Sigmoid colon (tissue), 7 donors: ENCODE measurements around the gene FAM193A. TPM values are rescaled to one million over a fixed set of nuclear protein-coding genes. Genes with fewer than 3 reads are reported as not detected.

ENCODE experiments used
- DNase-seq: peaks from one replicate; pipeline ENCODE4 v3.0.0-alpha.2; 2019
- H3K27ac ChIP-seq, 4 donors: fragments of 200-600 bp; sonication (generic); one replicate each; pipeline ENCODE4 v1.5.1; 2016 to 2019; ENCODE audit warnings: mild to moderate bottlenecking in 1 of 4
- H3K27me3 ChIP-seq, 3 donors: fragments of 200-600 bp; sonication (generic); one replicate each; pipeline ENCODE4 v1.5.1; 2019; ENCODE audit warnings: mild to moderate bottlenecking in 1 of 3
- H3K36me3 ChIP-seq, 4 donors: fragments of 200-600 bp; sonication (generic); one replicate each; pipeline ENCODE4 v1.5.1; 2016 to 2019
- H3K4me1 ChIP-seq, 4 donors: fragments of 200-600 bp; sonication (generic); one replicate each; pipeline ENCODE4 v1.5.1; 2017 to 2019
- H3K4me3 ChIP-seq, 4 donors: fragments of 200-600 bp; sonication (generic); one replicate each; pipeline ENCODE4 v1.5.1; 2017 to 2019; ENCODE audit warnings: mild to moderate bottlenecking in 2 of 4, moderate library complexity in 1 of 4
- H3K9me3 ChIP-seq, 4 donors: fragments of 200-600 bp in 3 of 4; sonication (generic) in 3 of 4; one replicate each; pipeline versions ENCODE4 v1.5.1 to v1.6.1; 2013 to 2019
- CTCF ChIP-seq, 4 experiments: fragments of 450-650 bp in 3 of 4; fragments of 200-600 bp in 1 of 4; IDR thresholded peaks; one replicate each; pipeline ENCODE4 v1.5.1; 2016 to 2019; ENCODE audit warnings: antibody characterized with exemption in 4 of 4, mild to moderate bottlenecking in 3 of 4, moderate library complexity in 2 of 4
- EP300 ChIP-seq, 4 donors: sonication (generic); formaldehyde crosslinking; IDR thresholded peaks; one replicate each; pipeline ENCODE4 v1.6.1; 2017; ENCODE audit warnings: antibody characterized with exemption in 4 of 4
- POLR2A ChIP-seq, 2 donors: fragments of 450-650 bp; IDR thresholded peaks; one replicate each; pipeline ENCODE4 v1.6.1; 2016; ENCODE audit warnings: antibody characterized with exemption in 2 of 2, mild to moderate bottlenecking in 2 of 2, moderate library complexity in 2 of 2
- POLR2AphosphoS5 ChIP-seq, 4 donors: sonication (generic); formaldehyde crosslinking; IDR thresholded peaks; one replicate each; pipeline ENCODE4 v1.6.1; 2017; ENCODE audit warnings: antibody characterized with exemption in 4 of 4
- WGBS, 2 donors: extraction: QIAGEN DNeasy Blood & Tissue Kit; methylation state at CpG; one replicate each; pipeline ENCODE4 v1.1.7; 2013; 5-methylcytosine and 5-hydroxymethylcytosine counted together
- intact Hi-C: fragments of 100-400 bp; cut with DNase I; formaldehyde crosslinking; loops from one replicate; pipeline ENCODE4 v1.15.1; 2023
- polyA plus RNA-seq, 3 donors: library from polyadenylated mRNA; stranded (reverse); fragments of 200-250 nt; gene quantifications; one replicate each; pipeline ENCODE4 v1.2.3, GENCODE V29; 2013
- total RNA-seq, 4 donors: library from RNA; depleted of rRNA; stranded (reverse); fragments of >200 nt; gene quantifications; one replicate each; pipeline ENCODE4 v1.1.0, GENCODE V29; 2016
- donor health status: healthy with polysubstance abuse.
- donor health status: Bipolar disorder and iron deficiency.
- donor health status: healthy.

Gene FAM193A
- total and polyA plus RNA-seq, 7 donors, result 6.0 to 32.4 (median 17.4) TPM

- Histone ChIP-seq H3K9me3 (no peaks in the 10 kb centered on the region), H3K4me1 (no peaks in the 10 kb centered on the region), H3K4me3 (no peak overlapping the region), H3K27me3 (no peaks in the 10 kb centered on the region), H3K27ac (no peak overlapping the region), H3K36me3 (peaks cover 30 to 64% (median 42%) of the 10 kb centered on the region in 4 donors)
- intact Hi-C loops, result no loop called here
- WGBS, 2 donors, result 85 to 93% methylated on average over 28 of the region's 28 CpGs
- TF ChIP-seq POLR2A (IDR thresholded peaks at IDR 0.05) (no peak), EP300 (IDR thresholded peaks at IDR 0.05) (no peak), CTCF (IDR thresholded peaks at IDR 0.05) (no peak), POLR2AphosphoS5 (IDR thresholded peaks at IDR 0.05) (no peak)
- DNase-seq, result no peak
Measured at GRCh38 chr4:2744576-2745270, 208.3 kb downstream of the FAM193A start.

DNA sequence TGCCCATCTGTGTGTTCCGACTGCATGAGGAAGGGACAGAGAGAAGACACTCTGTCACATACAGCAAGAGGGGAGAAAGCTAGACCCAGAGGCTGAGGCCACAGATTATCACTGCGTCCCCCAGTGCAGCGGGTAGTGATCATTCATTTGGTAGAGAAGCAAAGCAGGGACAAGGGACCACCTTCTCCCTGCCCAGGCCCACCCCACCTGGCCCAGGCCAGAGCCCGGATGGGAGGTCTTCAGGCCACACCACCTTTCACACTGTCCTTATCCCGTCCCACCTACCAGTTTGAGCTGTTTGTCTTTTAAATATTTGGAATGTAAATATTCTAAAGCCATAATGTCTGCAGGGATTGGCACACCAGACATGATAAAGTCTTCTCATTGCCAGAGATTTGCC, 209.1 kb downstream of the FAM193A start:
- Histone ChIP-seq H3K36me3 (peaks cover 30 to 64% (median 42%) of the 10 kb centered on the region in 4 donors), H3K9me3 (no peaks in the 10 kb centered on the region), H3K4me1 (peaks cover 0 to 4% (median 0%) of the 10 kb centered on the region in 4 donors), H3K4me3 (no peak overlapping the region), H3K27ac (no peak overlapping the region), H3K27me3 (no peaks in the 10 kb centered on the region)
- intact Hi-C loops, result no loop called here
- TF ChIP-seq EP300 (IDR thresholded peaks at IDR 0.05) (no peak), POLR2A (IDR thresholded peaks at IDR 0.05) (no peak), POLR2AphosphoS5 (IDR thresholded peaks at IDR 0.05) (no peak), CTCF (IDR thresholded peaks at IDR 0.05) (no peak)
- 74 to 86% methylated on average over 5 of the region's 5 CpGs for WGBS, 2 donors
- no peak for DNase-seq

DNA sequence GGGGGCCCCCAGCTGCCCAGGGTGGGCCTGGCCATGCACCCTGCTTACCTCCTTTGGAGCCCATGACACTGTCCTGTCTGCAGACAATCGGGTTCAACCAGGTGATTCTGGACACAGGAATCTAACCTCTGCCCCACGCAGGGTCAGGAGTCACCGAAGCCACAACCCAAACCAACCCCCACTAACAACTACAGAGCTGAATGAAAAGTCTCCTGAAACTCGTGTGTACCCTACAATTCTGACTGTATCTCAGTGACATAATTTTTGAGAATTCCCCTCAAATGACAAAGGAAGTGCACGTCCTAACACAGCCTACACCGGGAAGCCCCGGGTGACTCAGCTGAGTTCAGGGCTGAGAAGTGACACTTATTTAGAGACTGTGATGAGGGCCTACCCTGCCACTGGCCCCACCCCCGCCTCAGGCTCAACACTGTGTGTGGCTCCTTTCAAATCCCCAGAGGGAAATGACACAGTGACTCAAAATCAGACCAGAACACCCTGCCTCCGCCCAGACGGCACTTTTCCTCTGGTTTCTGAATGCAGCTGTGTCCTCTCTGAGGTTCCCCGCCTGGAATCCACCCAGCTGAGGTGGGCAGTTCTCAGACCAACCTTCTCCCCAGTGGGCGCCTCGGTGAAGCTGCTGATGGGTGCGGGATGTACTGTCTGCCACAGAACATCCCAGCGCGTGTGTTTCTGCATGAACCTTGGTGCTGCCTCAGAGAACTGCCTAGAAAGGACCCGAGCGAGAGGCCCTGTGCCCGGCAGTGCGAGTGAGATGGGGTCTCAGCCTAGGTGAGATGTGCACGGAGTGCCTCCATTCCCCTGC, 209.7 kb downstream of the FAM193A start:
- H3K9me3 ChIP-seq, result no peaks in the 10 kb centered on the region
- 61 to 78% methylated on average over 21 of the region's 21 CpGs for WGBS, 2 donors
- peaks cover 30 to 64% (median 42%) of the 10 kb centered on the region in 4 donors for H3K36me3 ChIP-seq
- intact Hi-C loops, result no loop called here
- H3K27ac ChIP-seq, result peak overlapping the region in 1 of 4 donors; percentile 3
- H3K4me1 ChIP-seq, result peaks cover 0 to 11% (median 3%) of the 10 kb centered on the region in 4 donors
- H3K27me3 ChIP-seq, result no peaks in the 10 kb centered on the region
- TF ChIP-seq POLR2AphosphoS5 (IDR thresholded peaks at IDR 0.05) (peak in 1 of 4 donors; percentile 27), CTCF (IDR thresholded peaks at IDR 0.05) (no peak), EP300 (IDR thresholded peaks at IDR 0.05) (no peak), POLR2A (IDR thresholded peaks at IDR 0.05) (no peak)
- H3K4me3 ChIP-seq, result no peak overlapping the region
- no peak for DNase-seq

DNA sequence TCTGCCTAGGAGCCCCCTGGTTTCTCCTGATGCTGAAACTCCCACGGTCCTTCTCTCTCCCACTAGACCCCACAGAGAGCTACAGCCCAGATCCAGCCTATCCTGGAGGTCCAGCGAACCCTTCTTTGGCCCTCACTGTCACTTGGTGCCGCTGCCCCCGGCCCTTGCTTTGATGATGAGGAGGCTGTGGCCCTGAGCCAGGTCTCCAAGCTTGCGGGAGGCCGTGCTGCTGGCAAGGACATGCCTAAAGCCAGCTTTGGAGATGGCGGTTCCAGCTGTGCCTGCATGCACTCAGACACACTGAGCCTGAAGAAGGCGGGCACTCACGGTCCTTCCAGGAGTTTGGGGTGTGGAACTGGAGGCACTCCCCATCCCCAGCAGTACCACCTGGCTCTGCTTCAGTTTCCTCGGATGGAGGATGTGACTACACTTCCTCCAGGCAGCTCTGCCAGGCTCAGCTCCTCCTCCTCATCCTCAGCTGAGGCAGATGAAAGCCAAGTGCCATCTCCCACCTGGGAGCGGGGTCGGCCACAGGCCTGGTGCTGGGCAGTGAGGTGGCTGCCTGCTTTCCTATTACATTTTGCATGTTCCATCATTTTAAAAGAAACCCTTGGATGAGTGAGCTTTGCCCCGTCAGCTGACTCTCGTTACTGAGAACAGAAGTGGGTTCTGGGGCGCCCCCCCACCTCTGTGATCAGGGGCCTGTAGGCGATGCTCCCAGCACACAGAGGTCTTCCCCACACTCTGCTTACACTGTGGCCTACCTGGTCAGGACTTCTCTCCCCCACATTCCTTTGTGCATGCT, 210.6 kb downstream of the FAM193A start:
- Histone ChIP-seq H3K27ac (peak overlapping the region in 1 of 4 donors; percentile 3), H3K27me3 (no peaks in the 10 kb centered on the region), H3K36me3 (peaks cover 30 to 57% (median 42%) of the 10 kb centered on the region in 4 donors), H3K9me3 (no peaks in the 10 kb centered on the region), H3K4me3 (no peak overlapping the region), H3K4me1 (peaks cover 0 to 17% (median 9%) of the 10 kb centered on the region in 4 donors)
- no peak for DNase-seq
- TF ChIP-seq POLR2AphosphoS5 (IDR thresholded peaks at IDR 0.05), result no peak
- TF ChIP-seq EP300 (IDR thresholded peaks at IDR 0.05), result no peak
- intact Hi-C loops, result no loop called here
- 86 to 89% methylated on average over 16 of the region's 16 CpGs for WGBS, 2 donors
